Measurements from ENCODE around the gene KRTAP10-8. TPM values are rescaled to one million over a fixed set of nuclear protein-coding genes. Genes with fewer than 3 reads are reported as not detected.
"Not testable (repeated sequence)": the region's sequence is repeated elsewhere in the genome, so short reads cannot be mapped to it uniquely, and the experiment has no call there.

KRTAP10-8 gene
- polyA plus RNA-seq, 4 donors = not detected

DNA sequence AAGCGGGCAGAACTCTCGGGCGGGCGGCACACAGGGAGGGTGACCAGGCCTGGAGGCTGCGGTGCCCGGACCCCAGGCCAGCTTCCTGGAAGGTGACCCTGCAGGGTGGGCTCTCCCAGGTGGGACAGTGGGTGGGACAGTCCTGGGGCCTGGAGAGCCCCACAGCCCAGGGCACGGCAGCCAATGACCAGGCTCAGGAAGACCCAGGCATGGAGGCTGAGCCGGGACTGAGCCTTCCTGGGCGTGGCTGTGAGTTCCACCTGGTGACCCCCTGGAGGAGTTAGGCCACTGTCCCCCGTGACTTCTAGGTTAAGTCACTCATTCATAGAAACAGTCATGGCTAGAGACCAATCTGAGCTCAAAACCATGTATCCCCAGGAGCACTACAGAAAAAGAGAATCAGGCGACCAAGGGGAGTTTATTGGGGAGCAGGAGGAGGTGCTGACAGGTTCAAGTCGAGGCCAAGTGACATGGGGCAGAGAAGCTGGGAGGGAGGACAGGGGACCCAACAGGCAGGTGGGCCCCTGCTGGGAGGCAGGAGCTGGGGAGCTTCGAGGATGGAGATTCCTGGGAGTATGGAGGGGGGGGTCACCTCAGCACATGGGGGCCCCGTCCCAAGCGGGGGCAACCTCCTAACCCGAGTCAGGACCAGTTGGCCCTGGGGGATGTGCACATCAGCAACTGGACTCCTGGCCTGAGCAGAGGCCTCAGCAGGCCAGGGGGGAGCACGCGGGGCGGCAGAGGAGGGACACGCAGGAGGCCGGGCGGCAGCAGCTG, 32.6 kb upstream of the KRTAP10-8 start:
- no peak for DNase-seq (ENCODE audit: low read depth in 4 of 4, low spot score in 3 of 4)

DNA sequence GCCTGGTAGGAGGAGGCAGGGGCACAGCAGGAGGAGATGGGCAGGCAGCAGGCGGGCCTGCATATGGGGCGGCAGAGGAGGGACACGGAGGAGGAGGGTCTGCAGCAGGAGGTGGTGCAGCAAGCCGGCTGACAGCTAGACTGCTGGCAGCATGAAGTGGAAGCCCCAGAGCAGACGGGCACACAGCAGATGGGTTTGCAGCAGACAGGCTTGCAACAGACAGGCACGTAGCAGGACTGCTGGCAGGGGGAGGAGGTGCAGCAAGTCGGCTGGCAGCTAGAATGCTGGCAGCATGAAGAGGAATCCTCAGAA, 32.1 kb upstream of the KRTAP10-8 start:
- no peak for DNase-seq (ENCODE audit: low read depth in 4 of 4, low spot score in 3 of 4)

DNA sequence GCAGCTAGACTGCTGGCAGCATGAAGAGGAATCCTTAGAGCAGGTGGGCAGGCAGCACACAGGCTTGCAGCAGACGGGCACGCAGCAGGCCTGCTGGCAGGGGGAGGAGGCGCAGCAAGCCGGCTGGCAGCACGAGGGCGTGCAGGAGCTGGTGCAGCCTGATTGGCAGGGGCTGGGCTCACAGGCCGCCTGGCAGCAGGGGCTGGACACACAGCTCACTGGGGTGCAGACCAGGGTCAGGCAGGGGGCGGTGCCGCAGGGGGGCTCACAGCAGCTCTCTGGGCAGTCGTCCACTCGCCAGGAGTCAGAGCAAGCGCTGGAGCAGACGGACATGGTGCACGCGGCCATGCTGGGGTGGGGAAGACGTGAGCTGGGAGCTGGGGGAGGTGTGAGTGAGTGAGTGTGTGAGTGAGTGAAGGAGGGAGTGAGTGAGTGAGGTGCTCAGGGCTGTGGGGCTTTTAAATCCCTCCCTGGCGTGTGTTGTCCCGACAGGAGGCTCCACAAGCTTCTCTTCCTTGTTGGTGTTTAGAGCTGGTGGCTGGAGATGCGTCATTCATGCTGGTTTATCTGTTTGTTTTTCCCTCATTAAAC, 31.6 kb upstream of the KRTAP10-8 start, which contains the start of gene KRTAP10-5:
Gene KRTAP10-5 (minus strand): TSS at position 374 of the 591 bp plus-strand sequence. CDS start 26 bp downstream, at position 348.
- not testable (repeated sequence) for DNase-seq (ENCODE audit: low read depth in 4 of 4, low spot score in 3 of 4)

DNA sequence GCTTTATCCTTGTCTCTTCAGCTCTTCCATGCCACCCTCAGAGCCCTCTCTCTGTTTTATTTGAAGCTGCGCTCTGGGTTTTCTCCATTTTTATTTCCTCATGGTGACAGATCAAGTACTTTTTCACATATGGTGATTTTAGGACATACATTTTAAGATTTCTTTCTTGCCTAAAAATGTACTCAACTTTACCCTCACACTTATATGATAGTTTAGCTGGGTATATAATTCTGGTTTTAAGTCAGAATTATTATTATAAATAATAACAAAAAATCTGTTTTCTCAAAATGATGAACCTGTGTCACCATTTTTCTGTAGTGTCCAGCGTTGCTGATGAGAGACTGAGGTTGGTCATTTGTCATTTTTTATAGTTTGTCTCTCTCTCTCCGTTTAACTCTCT, 30.7 kb upstream of the KRTAP10-8 start:
- no peak for DNase-seq (ENCODE audit: low read depth in 4 of 4, low spot score in 3 of 4)

DNA sequence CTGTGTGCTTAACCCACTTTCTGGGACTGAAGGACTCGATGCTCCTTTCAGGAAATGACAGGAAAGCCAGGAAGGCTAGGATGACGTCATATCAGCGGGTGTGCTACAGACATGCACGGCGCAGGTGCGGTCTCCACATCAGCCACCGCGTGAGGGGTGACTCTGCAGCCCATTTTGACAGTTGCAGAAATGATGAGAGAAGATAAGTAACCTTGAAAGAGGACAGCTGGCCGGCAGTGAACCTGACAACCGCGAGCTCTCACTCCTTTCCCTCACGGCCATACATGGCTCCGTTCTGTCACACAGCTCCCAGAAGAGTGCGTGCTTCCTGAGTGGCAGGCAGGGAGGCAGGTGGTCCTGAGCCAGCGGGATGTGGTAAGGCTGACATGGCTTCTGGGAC, 29.8 kb upstream of the KRTAP10-8 start:
- DNase-seq (ENCODE audit: low read depth in 4 of 4, low spot score in 3 of 4) = no peak

DNA sequence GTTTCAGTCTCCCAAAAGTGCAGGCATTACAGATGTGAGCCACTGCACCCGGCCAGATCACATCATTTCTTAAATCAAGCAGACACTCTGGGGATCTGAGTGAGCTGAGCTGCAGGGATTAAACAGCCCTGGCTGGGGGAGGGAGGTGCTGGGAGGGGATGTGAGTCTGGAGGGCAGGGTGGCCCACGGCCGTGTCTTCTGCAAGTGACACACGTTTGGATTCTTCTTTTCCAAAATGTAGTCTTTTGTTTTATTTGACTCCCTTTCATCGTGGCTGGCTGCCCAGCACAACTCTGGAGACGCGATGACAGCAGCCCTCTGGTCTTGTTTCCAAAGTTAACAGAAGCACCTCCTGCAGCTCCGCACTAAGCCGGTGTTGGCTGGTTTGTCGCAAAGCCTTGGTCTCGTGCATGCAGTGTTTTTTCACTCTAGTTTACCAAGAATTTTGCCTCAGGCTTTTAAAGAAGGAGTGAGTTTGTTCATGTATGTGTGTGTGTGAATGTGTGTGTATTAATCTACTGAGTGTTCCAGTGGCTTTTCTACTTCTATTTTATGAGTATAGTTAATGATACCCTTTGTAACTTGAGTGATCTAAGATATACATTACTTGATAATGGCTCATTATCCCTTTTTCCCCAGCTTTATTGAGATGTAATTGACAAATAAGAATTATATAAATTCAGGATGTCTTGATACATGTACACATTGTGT, 28.6 kb upstream of the KRTAP10-8 start:
- DNase-seq (ENCODE audit: low read depth in 4 of 4, low spot score in 3 of 4) = peak in 1 of 4 donors; percentile 41

DNA sequence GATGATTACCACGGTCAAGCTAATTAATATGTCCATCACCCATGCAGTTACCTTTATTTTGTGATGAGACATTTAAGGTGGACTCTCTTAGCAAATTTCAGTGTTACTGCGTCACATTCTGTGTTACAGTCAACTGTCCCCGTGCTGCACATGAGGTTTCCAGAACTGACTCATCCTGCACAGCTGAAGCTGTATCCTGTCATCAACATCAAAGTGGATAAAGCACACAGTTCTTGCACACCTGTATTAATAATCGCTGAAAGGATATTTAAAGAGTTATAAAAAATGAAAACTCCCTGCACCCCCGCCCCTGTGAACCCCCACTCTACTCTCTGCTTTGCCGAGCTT, 28.1 kb upstream of the KRTAP10-8 start:
- DNase-seq (ENCODE audit: low read depth in 4 of 4, low spot score in 3 of 4) = no peak

DNA sequence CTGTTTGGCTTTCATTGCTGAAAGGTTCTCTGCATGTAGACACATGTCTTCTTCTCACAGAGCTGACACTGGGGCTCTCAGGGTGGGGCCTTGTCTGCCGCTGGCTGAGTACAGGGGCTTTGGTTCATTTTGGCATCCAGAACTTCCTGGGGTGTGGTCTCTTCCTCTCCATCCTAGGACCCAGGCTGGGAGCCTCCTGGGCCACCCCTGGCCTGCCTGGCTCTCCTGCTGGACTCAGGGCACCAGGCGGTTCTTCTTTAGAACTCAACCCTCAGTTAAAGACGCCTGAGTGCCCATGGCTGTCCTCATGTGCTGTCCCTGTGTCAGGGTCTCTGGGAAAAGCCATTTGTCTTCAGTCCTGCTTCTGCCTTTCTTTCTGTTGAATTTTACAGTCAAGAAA, 26.0 kb upstream of the KRTAP10-8 start:
- DNase-seq (ENCODE audit: low read depth in 4 of 4, low spot score in 3 of 4) = no peak

DNA sequence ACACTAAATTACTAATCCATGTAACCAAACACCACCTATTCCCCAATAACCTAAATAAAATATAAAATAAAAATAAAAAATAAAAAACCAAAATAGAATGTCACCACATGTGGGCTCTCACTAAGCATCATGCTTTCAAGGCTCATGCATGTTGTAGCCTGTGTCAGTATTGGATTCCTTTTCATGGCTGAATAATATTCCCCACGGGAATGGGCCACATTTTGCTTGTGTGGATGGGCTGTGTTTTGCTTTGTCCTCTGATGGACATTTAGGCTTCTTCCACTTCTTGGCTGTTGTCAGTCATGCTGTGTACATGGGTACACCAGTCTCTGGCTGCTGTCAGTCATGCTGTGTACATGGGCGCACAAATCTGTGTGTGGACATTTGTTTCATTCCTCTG, 22.8 kb upstream of the KRTAP10-8 start:
- DNase-seq (ENCODE audit: low read depth in 4 of 4, low spot score in 3 of 4) = no peak

DNA sequence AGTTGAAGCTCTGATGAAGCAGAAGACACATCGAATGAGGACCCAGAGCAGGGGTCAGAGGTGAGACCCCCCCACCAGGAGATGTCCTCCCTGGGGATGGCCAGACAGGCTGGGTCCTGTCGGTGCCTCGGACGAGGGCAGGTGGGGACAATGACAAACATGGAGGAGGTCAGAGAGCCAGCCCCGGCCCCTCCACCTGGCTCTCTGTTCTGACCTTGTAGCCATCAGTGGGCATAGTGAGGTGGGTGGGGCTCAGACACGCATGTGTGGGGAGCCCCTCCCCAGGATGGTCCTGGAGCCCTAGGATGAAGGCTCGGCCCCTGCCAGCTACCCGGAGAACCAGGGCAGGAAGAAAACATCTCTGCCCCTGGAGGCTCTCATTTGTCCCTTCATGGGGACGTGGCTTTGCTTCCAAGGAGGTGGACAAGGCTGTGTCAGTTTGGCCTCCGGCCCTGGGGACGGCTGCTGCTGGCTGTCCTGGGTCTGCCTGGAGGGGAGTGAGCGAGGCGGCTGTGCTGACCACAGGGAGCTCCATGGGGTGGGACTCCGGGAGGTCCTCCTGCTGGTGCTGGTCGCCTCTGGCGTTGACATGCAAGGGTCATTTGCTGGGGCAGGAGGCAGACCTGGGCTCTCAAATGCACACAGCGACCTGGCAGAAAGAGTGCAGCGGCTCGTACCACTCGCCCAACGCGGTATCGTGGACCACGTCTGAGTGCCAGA, 22.1 kb upstream of the KRTAP10-8 start:
- no peak for DNase-seq (ENCODE audit: low read depth in 4 of 4, low spot score in 3 of 4)

DNA sequence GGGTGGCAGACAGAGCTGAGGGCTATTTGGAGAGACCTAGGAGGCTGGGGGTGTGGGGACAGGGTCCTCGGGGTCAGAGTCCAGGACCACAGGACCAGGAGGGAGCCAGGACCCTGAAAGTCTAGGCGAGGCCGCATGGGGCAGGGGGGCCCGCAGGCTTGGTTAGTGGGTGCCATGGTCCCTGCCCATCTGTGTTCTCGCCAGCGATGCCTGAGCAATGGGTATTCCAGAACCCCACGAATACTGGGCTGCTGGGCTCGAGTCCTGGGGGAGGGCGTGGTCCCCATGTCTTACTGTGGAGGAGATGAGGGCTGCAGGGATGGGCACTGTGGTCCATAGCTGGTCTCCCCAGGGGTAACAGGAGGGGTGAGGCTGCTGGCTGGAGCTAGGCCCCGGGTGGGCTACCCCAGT, 21.6 kb upstream of the KRTAP10-8 start:
- no peak for DNase-seq (ENCODE audit: low read depth in 4 of 4, low spot score in 3 of 4)

DNA sequence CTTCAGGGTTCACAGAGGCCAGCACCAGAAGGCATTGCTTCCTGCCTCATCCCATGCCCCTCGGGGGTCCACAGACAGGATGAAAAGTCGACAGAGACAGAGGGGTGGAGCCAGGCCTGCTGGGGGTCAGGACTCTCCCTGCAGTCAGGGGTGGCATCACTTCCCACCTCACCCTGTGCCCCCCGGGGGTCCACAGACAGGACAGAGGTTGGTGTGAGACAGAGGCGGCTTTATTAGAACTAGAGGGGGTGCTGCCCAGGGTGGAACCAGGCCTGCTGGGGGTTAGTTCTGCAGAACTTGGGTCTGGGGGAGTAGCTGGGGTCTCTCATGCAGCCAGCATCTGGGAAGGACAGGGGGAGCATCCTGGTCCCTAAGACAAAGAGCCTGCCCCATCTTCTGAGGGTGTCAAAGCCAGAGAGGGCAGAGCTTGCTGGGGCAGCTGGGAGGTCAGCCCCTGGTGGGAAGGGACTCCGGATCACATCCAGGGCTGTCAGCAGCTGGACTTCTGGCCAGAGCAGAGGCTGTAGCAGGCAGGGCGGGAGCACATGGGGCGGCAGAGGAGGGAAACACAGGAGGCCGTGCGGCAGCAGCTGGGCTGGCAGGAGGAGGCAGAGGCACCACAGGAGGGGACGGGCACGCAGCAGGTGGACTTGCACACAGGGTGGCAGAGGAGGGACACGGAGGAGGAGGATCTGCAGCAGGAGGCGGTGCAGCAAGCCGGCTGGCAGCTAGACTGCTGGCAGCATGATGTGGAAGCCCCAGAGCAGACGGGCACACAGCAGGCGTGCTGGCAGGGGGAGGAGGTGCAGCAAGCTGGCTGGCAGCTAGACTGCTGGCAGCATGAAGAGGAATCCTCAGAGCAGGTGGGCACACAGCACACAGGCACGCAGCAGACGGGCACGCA, 20.7 kb upstream of the KRTAP10-8 start:
- DNase-seq (ENCODE audit: low read depth in 4 of 4, low spot score in 3 of 4) = not testable (repeated sequence)

DNA sequence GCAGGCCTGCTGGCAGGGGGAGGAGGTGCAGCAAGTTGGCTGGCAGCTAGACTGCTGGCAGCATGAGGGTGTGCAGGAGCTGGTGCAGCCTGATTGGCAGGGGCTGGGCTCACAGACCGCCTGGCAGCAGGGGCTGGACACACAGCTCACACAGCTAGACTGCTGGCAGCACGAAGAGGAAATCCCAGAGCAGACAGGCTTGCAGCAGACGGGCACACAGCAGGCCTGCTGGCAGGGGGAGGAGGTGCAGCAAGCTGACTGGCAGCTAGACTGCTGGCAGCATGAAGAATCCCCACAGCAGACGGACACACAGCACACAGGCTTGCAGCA, 20.1 kb upstream of the KRTAP10-8 start:
- not testable (repeated sequence) for DNase-seq (ENCODE audit: low read depth in 4 of 4, low spot score in 3 of 4)

DNA sequence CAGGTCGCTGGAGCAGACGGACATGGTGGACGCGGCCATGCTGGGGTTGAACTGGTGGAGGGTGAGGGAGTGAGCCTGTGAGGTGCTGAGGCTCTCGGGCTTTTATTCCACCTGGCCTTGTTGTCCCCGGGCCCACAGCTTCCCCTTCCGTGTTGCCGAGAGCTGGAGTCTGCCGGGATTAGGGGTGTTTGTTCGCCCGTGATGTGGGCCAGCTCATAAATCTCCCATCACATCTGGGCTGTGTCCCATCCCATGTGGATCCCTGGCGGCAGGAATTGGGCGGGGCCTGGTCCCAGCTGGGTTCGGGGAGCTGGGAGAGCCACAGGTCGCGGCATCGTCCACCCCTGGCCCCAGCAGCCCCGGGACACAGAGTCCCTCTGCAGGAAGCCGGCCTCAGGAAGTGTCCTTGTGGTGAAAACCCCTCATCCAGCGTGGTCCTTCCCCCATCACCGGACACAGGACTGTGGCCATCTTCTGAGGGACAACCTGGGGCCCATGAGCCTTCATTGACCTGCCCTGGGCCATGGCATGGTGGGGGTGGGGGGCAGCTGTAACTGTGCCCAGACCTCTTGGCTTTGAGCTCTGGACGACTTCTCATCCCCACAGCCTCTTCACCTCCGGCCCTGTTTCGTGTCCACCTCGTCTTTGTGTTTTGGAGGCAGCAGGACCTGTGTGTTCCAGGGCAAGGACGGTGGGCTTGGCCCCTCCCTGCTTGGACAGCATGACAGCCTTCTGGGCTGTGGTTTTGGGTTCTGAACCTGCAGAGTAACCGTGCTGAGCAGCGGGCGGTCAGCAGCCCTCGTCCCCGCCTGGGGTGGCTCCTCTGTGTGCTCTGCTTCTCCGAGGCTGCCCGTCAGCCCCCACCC, 19.2 kb upstream of the KRTAP10-8 start, which contains the start of gene KRTAP10-6:
Gene KRTAP10-6 (minus strand): TSS at position 60 of the 866 bp plus-strand sequence. CDS start 21 bp downstream, at position 39.
- no peak for DNase-seq (ENCODE audit: low read depth in 4 of 4, low spot score in 3 of 4)

DNA sequence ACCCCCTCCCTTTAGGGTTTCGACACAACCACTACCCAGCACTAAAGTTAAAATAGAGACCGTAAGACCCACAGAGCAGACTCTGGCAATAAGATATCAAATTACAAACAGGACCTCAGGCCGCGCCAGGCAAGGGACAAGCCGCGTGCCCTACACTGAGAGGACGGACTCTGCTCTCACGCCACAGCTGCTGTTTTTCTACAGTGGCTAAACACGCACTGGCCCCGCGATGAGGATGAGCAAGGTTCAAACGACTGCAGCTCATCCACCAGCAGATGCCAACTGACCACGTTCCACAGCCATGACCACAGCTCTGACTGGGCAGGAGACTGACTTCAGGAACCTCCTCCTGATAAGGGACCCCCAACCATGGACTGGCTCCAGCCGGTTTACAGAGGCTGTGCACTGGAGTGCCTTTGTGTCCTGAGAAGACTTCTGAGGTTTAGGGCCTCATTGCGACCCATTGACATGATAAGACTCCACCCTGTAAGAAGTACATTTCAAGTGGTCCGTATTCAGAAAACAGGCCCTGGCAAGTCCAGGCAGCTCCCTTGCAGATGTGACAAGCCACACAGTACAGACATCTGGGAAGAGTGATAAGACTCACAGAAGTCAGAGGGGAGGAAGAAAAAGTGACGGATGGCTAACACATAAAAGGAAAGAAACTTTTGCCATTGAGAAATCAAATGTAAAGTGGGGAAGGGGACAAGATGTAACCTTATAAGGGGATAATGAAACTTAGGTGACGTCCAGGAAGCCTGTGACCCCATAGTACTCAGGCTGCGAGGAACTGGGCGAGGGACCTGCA, 18.1 kb upstream of the KRTAP10-8 start:
- no peak for DNase-seq (ENCODE audit: low read depth in 4 of 4, low spot score in 3 of 4)

DNA sequence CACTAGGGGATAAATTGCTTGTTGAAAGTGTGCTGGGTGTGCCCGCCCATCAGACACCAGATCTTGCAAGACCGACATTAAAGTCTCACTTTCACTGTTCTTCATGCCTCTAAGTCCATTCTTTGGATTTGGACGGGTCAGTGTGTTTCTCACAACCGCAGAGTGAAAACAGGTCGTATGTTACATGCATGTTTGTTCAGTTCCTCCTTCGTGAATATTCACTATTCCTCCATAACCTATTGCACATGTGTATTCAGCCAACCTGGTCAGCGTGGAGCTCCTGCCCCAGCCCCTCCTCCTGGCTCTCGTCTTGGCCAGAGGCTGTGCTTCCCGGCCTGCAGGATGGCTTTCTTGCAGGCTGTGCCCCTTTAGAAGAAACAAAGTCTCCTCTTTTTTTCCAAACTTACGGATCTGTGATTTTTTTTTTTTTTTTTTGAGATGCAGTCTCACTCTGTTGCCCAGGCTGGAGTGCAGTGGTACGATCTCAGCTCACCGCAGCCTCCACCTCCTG, 17.4 kb upstream of the KRTAP10-8 start:
- no peak for DNase-seq (ENCODE audit: low read depth in 4 of 4, low spot score in 3 of 4)

DNA sequence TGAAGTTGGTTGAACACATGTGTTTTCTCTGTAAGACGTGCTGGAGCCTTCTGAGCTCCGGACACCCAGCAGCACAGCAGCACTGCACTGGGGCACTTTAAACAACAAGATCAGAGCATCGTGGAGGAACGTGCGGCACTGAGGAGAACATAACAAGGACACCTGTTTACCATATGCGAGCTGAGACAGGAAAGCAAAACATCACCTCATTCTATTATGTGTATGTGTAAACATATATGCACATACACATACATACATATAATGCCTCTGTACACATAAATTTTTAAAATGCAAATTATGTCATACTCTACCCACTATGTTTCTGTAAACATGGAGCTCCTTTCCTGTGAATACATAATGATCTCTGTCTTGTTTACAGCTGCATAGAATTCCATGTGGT, 16.4 kb upstream of the KRTAP10-8 start:
- DNase-seq (ENCODE audit: low read depth in 4 of 4, low spot score in 3 of 4) = no peak

DNA sequence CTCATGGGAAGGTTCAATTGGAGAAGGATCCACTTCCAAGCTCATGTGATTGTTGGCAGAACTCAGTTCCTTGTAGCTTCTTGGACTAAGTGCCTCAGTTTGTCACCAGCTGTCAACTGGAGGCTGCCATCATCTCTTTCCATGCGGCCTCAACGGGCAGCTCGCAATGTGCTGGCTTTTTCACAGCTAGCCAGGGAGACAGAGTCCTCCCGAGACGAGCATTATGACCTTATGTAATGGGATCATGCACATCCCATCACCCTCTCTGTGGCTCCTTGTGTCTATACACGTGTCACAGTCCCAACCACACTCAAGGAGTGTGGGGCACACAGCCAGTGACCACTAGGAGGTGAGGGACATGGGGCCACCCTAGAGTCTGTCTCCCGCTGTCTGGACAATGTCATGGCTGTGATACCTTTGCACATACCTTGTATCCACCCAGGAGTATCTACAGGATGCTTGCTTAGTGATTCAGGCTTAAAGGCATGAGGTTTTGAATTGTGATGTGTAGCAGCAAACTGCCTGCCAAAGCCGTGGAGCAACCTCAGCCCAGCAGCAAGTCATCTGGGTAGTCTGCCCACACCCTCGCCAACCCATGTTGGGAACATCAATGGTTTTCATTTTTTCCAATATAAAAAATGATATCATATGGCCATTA, 15.7 kb upstream of the KRTAP10-8 start:
- DNase-seq (ENCODE audit: low read depth in 4 of 4, low spot score in 3 of 4) = no peak
